ENCODE data around the gene ABHD17B.
"Not testable (repeated sequence)": the region's sequence is repeated elsewhere in the genome, so short reads cannot be mapped to it uniquely, and the experiment has no call there.

DNA sequence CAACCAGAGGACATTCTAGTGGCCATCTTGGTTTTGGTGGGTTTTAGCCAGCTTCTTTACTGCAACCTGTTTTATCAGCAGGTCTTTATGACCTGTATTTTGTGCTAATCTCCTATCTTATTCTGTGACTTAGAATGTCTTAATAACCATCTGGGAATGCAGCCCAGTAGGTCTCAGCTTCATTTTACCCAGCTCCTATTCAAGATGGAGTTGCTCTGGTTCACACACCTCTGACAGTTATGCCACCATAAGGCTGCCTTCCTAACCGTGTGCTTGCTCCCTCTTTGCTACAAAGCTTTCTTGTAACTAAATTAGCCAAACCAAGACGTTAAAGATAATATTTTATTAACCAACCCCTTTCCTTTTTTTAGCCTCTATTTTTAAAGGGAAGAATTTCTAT lies 43.7 kb upstream of the ABHD17B start:
- TF ChIP-seq, protein P1, sequence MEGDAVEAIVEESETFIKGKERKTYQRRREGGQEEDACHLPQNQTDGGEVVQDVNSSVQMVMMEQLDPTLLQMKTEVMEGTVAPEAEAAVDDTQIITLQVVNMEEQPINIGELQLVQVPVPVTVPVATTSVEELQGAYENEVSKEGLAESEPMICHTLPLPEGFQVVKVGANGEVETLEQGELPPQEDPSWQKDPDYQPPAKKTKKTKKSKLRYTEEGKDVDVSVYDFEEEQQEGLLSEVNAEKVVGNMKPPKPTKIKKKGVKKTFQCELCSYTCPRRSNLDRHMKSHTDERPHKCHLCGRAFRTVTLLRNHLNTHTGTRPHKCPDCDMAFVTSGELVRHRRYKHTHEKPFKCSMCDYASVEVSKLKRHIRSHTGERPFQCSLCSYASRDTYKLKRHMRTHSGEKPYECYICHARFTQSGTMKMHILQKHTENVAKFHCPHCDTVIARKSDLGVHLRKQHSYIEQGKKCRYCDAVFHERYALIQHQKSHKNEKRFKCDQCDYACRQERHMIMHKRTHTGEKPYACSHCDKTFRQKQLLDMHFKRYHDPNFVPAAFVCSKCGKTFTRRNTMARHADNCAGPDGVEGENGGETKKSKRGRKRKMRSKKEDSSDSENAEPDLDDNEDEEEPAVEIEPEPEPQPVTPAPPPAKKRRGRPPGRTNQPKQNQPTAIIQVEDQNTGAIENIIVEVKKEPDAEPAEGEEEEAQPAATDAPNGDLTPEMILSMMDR (conservative IDR thresholded peaks at IDR 0.05): not testable (repeated sequence)
- not testable (repeated sequence) for TF ChIP-seq EZH2 (IDR thresholded peaks at IDR 0.05; ENCODE audit: low read depth)
